PC-9 (cell line): ENCODE results near the gene NXN.

Source experiments
- EZH2 ChIP-seq: fragments of 200-600 bp; sonication (generic); IDR thresholded peaks from 2 replicates; pipeline ENCODE4 v1.8.0; 2017; ENCODE audit warnings: antibody characterized with exemption, low read depth
- TF ChIP-seq, protein P1 (sequence below): fragments of 200-600 bp; sonication (generic); conservative IDR thresholded peaks from 2 replicates; pipeline ENCODE4 v1.6.1; 2017; ENCODE audit warnings: mixed run types, antibody characterized with exemption, mild to moderate bottlenecking, moderate library complexity

DNA sequence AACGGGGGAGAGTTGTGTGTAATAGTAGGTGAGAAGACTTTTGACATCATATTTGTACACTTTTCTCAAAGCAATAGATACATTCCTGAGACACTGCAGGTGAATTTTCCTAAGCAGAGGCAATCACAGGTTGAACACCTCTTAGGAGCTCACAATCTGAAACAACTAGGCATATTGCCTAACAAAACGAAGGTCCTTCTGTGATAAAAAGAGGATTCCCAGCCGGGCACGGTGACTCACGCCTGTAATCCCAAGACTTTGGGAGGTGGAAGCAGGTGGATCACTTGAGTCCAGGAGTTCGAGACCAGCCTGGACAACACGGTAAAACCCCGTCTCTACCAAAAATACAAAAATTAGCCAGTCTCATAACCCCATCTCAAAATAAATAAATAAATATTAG, 17.4 kb downstream of the NXN start:
- TF ChIP-seq, protein P1, sequence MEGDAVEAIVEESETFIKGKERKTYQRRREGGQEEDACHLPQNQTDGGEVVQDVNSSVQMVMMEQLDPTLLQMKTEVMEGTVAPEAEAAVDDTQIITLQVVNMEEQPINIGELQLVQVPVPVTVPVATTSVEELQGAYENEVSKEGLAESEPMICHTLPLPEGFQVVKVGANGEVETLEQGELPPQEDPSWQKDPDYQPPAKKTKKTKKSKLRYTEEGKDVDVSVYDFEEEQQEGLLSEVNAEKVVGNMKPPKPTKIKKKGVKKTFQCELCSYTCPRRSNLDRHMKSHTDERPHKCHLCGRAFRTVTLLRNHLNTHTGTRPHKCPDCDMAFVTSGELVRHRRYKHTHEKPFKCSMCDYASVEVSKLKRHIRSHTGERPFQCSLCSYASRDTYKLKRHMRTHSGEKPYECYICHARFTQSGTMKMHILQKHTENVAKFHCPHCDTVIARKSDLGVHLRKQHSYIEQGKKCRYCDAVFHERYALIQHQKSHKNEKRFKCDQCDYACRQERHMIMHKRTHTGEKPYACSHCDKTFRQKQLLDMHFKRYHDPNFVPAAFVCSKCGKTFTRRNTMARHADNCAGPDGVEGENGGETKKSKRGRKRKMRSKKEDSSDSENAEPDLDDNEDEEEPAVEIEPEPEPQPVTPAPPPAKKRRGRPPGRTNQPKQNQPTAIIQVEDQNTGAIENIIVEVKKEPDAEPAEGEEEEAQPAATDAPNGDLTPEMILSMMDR: no peak
- no peak for TF ChIP-seq EZH2
